Measurements from ENCODE around the gene CD82. TPM values are rescaled to one million over a fixed set of nuclear protein-coding genes. Genes with fewer than 3 reads are reported as not detected.
A peak's percentile ranks its signal among the peaks of the same experiment; 100 is the strongest.

The CD82 gene
- total and polyA plus RNA-seq, 2 of the 8 experiments (the other 6 are each of a cell fraction or from before 2014, with no cell fraction given), result 7.9 to 10.3 TPM

GRCh38 chr11:44621140-44621681 lies 55.7 kb downstream of the CD82 start (continued):
- TF ChIP-seq RFX5 (IDR thresholded peaks at IDR 0.05; ENCODE audit: borderline replicate concordance, low read depth, low read length) (no peak), EGR1 (IDR thresholded peaks at IDR 0.05; ENCODE audit: borderline replicate concordance, low read depth, low read length) (no peak; the same call in 1 of the 2 replicates), RXRA (IDR thresholded peaks at IDR 0.05; ENCODE audit: insufficient read depth, low read depth, low read length) (no peak), YY1 (IDR thresholded peaks at IDR 0.05; ENCODE audit: low read depth, low read length) (no peak), RBBP5 (IDR thresholded peaks at IDR 0.05; ENCODE audit: borderline replicate concordance, low read depth, low read length) (no peak), TCF12 (IDR thresholded peaks at IDR 0.05; ENCODE audit: low read depth, low read length) (no peak), BACH1 (IDR thresholded peaks at IDR 0.05; ENCODE audit: low read length) (peak; percentile 59), HDAC2 (IDR thresholded peaks at IDR 0.05; ENCODE audit: borderline replicate concordance in 1 of 2, low read depth in 2 of 2, low read length in 2 of 2) (no peak), CEBPB (IDR thresholded peaks at IDR 0.05; ENCODE audit: low read depth, low read length) (no peak), CREB1 (IDR thresholded peaks at IDR 0.05) (no peak), SRF (IDR thresholded peaks at IDR 0.05; ENCODE audit: low read depth, low read length) (no peak), SIX5 (IDR thresholded peaks at IDR 0.05; ENCODE audit: low read depth, low read length) (no peak), GTF2F1 (IDR thresholded peaks at IDR 0.05; ENCODE audit: borderline replicate concordance, low read depth, low read length) (no peak), SP2 (IDR thresholded peaks at IDR 0.05; ENCODE audit: low read length) (no peak), SIRT6 (IDR thresholded peaks at IDR 0.05; ENCODE audit: low read length) (no peak), TBP (IDR thresholded peaks at IDR 0.05; ENCODE audit: low read depth, low read length) (peak; percentile 34; the same call in 1 of the 2 replicates), ATF3 (IDR thresholded peaks at IDR 0.05; ENCODE audit: insufficient read depth, low read depth, low read length) (0 out of 2 replicates have a peak, but pooled peaks have one; percentile 24), USF2 (IDR thresholded peaks at IDR 0.05; ENCODE audit: low read length) (peak; percentile 45; the same call in 1 of the 2 replicates), E2F6 (IDR thresholded peaks at IDR 0.05) (no peak), ZNF274 (IDR thresholded peaks at IDR 0.05; ENCODE audit: borderline replicate concordance, extremely low read depth, low read length) (no peak), KDM5A (IDR thresholded peaks at IDR 0.05; ENCODE audit: low read length) (no peak), ASH2L (IDR thresholded peaks at IDR 0.05; ENCODE audit: low read length) (no peak), CHD2 (IDR thresholded peaks at IDR 0.05; ENCODE audit: low read length) (0 out of 2 replicates have a peak, but pooled peaks have one; percentile 28)
- TF ChIP-seq, protein P1, sequence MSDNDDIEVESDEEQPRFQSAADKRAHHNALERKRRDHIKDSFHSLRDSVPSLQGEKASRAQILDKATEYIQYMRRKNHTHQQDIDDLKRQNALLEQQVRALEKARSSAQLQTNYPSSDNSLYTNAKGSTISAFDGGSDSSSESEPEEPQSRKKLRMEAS (IDR thresholded peaks at IDR 0.05), result no peak
